HepG2 (cell line): ENCODE results near the gene KSR1. TPM values are rescaled to one million over a fixed set of nuclear protein-coding genes. Genes with fewer than 3 reads are reported as not detected.

Experiments used
- CBFB ChIP-seq: sonication (generic); formaldehyde crosslinking; IDR thresholded peaks from 2 replicates; pipeline ENCODE4 v1.4.0; 2020; ENCODE audit warnings: missing genetic modification reagents
- GATAD2A ChIP-seq: IDR thresholded peaks from 2 replicates; pipeline ENCODE4 v1.6.1; 2016
- IRF2 ChIP-seq: IDR thresholded peaks from 2 replicates; pipeline ENCODE4 v1.6.1; 2018; ENCODE audit warnings: missing genetic modification reagents, missing compliant biosample characterization
- KDM1A ChIP-seq: IDR thresholded peaks from 2 replicates; pipeline ENCODE4 v1.6.1; 2016; ENCODE audit warnings: missing compliant biosample characterization
- MAFG ChIP-seq: sonication (generic); formaldehyde crosslinking; IDR thresholded peaks from 2 replicates; pipeline ENCODE4 v1.5.1; 2020; ENCODE audit warnings: mild to moderate bottlenecking, missing genetic modification reagents
- MNT ChIP-seq: fragments of 450-650 bp; IDR thresholded peaks from 2 replicates; pipeline ENCODE4 v1.6.1; 2016
- PTBP1 ChIP-seq: fragments of 200-400 bp; formaldehyde crosslinking; IDR thresholded peaks from 2 replicates; pipeline ENCODE4 v1.6.1; 2018; ENCODE audit warnings: low read length, low read depth; ENCODE audit not compliant: poor library complexity, severe bottlenecking
- SATB2 ChIP-seq: sonication (generic); formaldehyde crosslinking; IDR thresholded peaks from 2 replicates; pipeline ENCODE4 v1.5.0; 2020; ENCODE audit warnings: missing genetic modification reagents
- SRSF4 ChIP-seq: fragments of 200-400 bp; formaldehyde crosslinking; IDR thresholded peaks from one replicate; pipeline ENCODE4 v1.6.1; 2018; ENCODE audit warnings: mild to moderate bottlenecking, low read depth, low read length, moderate library complexity; ENCODE audit not compliant: poor library complexity, severe bottlenecking
- TP53 ChIP-seq: sonication (generic); formaldehyde crosslinking; conservative IDR thresholded peaks from 2 replicates; pipeline ENCODE4 v1.4.0; 2020; ENCODE audit warnings: missing genetic modification reagents
- ZC3H13 ChIP-seq: sonication (generic); formaldehyde crosslinking; IDR thresholded peaks from 2 replicates; pipeline ENCODE4 v1.8.1; 2023; ENCODE audit warnings: mild to moderate bottlenecking, missing genetic modification reagents, moderate library complexity
- ZKSCAN1 ChIP-seq: fragments of 150-350 bp; IDR thresholded peaks from 2 replicates; pipeline ENCODE4 v1.6.1; 2014; ENCODE audit warnings: low read length
- ZNF121 ChIP-seq: sonication (generic); formaldehyde crosslinking; IDR thresholded peaks from 2 replicates; pipeline ENCODE4 v1.5.0; 2020; ENCODE audit warnings: mild to moderate bottlenecking, missing genetic modification reagents
- ZNF143 ChIP-seq: sonication (generic); formaldehyde crosslinking; IDR thresholded peaks from 2 replicates; pipeline ENCODE4 v1.4.0; 2020; ENCODE audit warnings: missing genetic modification reagents
- ZNF160 ChIP-seq: sonication (generic); formaldehyde crosslinking; IDR thresholded peaks from 2 replicates; pipeline ENCODE4 v1.8.0; 2022; ENCODE audit warnings: mild to moderate bottlenecking, inconsistent platforms, missing genetic modification reagents
- ZNF263 ChIP-seq: sonication (generic); formaldehyde crosslinking; IDR thresholded peaks from 2 replicates; pipeline ENCODE4 v1.4.0; 2020; ENCODE audit warnings: missing genetic modification reagents
- ZNF331 ChIP-seq: sonication (generic); formaldehyde crosslinking; IDR thresholded peaks from 2 replicates; pipeline ENCODE4 v1.4.0; 2020; ENCODE audit warnings: missing genetic modification reagents
- ZNF33B ChIP-seq: sonication (generic); formaldehyde crosslinking; IDR thresholded peaks from 2 replicates; pipeline ENCODE4 v1.5.1; 2020; ENCODE audit warnings: mild to moderate bottlenecking, missing genetic modification reagents
- ZNF609 ChIP-seq: sonication (generic); formaldehyde crosslinking; IDR thresholded peaks from 2 replicates; pipeline ENCODE4 v1.4.0; 2020; ENCODE audit warnings: mild to moderate bottlenecking, missing genetic modification reagents, borderline replicate concordance
- ZNF777 ChIP-seq: sonication (generic); formaldehyde crosslinking; IDR thresholded peaks from 2 replicates; pipeline ENCODE4 v1.4.0; 2020; ENCODE audit warnings: missing genetic modification reagents
- ZNF781 ChIP-seq: sonication (generic); formaldehyde crosslinking; IDR thresholded peaks from 2 replicates; pipeline ENCODE4 v1.5.1; 2020; ENCODE audit warnings: borderline replicate concordance, mild to moderate bottlenecking, missing genetic modification reagents; ENCODE audit errors: not compliant biosample characterization
- polyA plus RNA-seq, 8 experiments: library from polyadenylated mRNA; depleted of rRNA in 3 of 8; stranded (reverse) in 7 of 8; unstranded in 1 of 8; fragments of >200 nt; fragmentation: Illumina TruSeq in 4 of 8; extraction: Trizol in 4 of 8; gene quantifications; 2 replicates each; pipeline versions ENCODE4 v1.2.1 to v1.2.3, GENCODE V29; 2011 to 2016; ENCODE audit warnings: low read depth in 4 of 8, missing spikeins in 1 of 8, mixed read lengths in 1 of 8; ENCODE audit not compliant: insufficient read depth in 1 of 8
- total RNA-seq, 5 experiments: library from RNA; depleted of rRNA; stranded (reverse); fragments of >200 nt; fragmentation: Illumina TruSeq; extraction: Trizol; gene quantifications; 2 replicates each; pipeline ENCODE4 v1.2.3, GENCODE V29; 2016; ENCODE audit warnings: low read depth in 1 of 5
- TF ChIP-seq, protein P1 (sequence below), 2 experiments: IDR thresholded peaks; 2 replicates each; pipeline ENCODE4 v1.6.1; 2011 to 2012; ENCODE audit warnings: low read length in 2 of 2, borderline replicate concordance in 1 of 2, low read depth in 1 of 2, mild to moderate bottlenecking in 1 of 2, moderate library complexity in 1 of 2

KSR1 gene
- total and polyA plus RNA-seq, 2 of the 13 experiments (the other 11 are each of a cell fraction or from before 2014, with no cell fraction given) = 10.1 to 16.6 TPM

DNA sequence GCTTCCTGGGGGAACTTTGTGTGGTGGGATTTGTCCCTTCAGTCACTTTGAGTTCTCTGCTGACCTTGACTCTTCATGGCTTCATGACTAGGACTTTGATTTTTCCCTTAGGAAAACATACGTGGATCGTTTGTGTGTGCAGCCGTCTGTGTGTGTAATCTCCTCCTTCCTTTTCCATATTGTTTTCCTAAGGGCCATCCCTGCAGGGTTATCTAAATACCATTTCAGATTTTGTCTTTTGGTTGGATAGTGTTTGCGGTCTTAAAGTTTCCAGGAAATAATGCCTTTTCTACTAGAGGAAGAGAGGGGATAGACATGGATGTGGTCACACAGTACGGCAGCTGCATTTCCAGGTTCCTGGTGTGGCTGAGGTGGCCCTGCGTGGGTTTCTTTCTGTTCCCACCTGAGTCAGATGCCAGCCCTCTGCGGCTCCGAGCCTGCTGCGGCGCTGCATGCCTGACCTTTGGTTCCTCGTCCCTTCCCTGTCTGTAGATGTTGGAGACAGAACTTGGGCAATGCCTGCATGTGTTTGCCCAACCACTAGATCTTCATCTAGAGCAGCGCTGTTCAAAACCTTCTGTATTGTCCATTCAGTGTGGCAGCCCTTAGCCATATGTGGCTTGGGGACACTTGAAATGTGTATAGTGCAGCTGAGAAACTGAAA lies 102.7 kb downstream of the KSR1 start (continued):
- peak; percentile 43; the same call in 1 of the 2 replicates for TF ChIP-seq ZNF331
- no peak for TF ChIP-seq IRF2 (CRISPR knock-in tag)
- TF ChIP-seq, protein P1, sequence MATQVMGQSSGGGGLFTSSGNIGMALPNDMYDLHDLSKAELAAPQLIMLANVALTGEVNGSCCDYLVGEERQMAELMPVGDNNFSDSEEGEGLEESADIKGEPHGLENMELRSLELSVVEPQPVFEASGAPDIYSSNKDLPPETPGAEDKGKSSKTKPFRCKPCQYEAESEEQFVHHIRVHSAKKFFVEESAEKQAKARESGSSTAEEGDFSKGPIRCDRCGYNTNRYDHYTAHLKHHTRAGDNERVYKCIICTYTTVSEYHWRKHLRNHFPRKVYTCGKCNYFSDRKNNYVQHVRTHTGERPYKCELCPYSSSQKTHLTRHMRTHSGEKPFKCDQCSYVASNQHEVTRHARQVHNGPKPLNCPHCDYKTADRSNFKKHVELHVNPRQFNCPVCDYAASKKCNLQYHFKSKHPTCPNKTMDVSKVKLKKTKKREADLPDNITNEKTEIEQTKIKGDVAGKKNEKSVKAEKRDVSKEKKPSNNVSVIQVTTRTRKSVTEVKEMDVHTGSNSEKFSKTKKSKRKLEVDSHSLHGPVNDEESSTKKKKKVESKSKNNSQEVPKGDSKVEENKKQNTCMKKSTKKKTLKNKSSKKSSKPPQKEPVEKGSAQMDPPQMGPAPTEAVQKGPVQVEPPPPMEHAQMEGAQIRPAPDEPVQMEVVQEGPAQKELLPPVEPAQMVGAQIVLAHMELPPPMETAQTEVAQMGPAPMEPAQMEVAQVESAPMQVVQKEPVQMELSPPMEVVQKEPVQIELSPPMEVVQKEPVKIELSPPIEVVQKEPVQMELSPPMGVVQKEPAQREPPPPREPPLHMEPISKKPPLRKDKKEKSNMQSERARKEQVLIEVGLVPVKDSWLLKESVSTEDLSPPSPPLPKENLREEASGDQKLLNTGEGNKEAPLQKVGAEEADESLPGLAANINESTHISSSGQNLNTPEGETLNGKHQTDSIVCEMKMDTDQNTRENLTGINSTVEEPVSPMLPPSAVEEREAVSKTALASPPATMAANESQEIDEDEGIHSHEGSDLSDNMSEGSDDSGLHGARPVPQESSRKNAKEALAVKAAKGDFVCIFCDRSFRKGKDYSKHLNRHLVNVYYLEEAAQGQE (IDR thresholded peaks at IDR 0.05; ENCODE audit: borderline replicate concordance in 1 of 2, low read depth in 1 of 2, low read length in 2 of 2) = no peak
- TF ChIP-seq TP53 (CRISPR knock-in tag) = no peak
- TF ChIP-seq SRSF4 = no peak
- TF ChIP-seq ZNF777 = peak; percentile 32; the same call in 1 of the 2 replicates
- no peak for TF ChIP-seq ZNF121 (CRISPR knock-in tag)
- no peak for TF ChIP-seq CBFB (CRISPR knock-in tag)
- TF ChIP-seq PTBP1 = no peak
- no peak for TF ChIP-seq MNT
- TF ChIP-seq ZNF33B (CRISPR knock-in tag) = no peak
- TF ChIP-seq ZNF160 (CRISPR knock-in tag) = no peak
- TF ChIP-seq ZNF609 (CRISPR knock-in tag) = peak; percentile 56; the same call in 1 of the 2 replicates
- TF ChIP-seq ZKSCAN1 = no peak
- TF ChIP-seq ZNF143 (CRISPR knock-in tag) = no peak
- TF ChIP-seq ZNF781 (CRISPR knock-in tag) = no peak
- peak; percentile 57 for TF ChIP-seq KDM1A
- no peak for TF ChIP-seq ZC3H13 (CRISPR knock-in tag)
- no peak for TF ChIP-seq MAFG (CRISPR knock-in tag)
- TF ChIP-seq GATAD2A (CRISPR knock-in tag) = peak; percentile 91
- no peak for TF ChIP-seq ZNF263 (CRISPR knock-in tag)
- no peak for TF ChIP-seq SATB2 (CRISPR knock-in tag)
